Loucy (cell line): ENCODE measurements around the gene MRPL18.

Source experiments
- CTCF ChIP-seq: fragments of 200-600 bp; sonication (generic); conservative IDR thresholded peaks from 2 replicates; pipeline ENCODE4 v1.5.1; 2014; ENCODE audit warnings: mild to moderate bottlenecking, antibody characterized with exemption, low read length
- EZH2phosphoT487 ChIP-seq: fragments of 200-600 bp; IDR thresholded peaks from 2 replicates; pipeline ENCODE4 v1.6.1; 2018; ENCODE audit warnings: antibody characterized with exemption, mild to moderate bottlenecking, moderate library complexity, borderline replicate concordance

GRCh38 chr6:159756508-159756907, 33.8 kb upstream of the MRPL18 start:
- TF ChIP-seq CTCF = no peak
- no peak for TF ChIP-seq EZH2phosphoT487
